H1 (cell line): ENCODE results near the gene ZDHHC5. TPM values are rescaled to one million over a fixed set of nuclear protein-coding genes. Genes with fewer than 3 reads are reported as not detected.

Source experiments
- CTCF ChIA-PET: fragments of 300-600 bp; sonication (Branson Sonifier 250); formaldehyde crosslinking; loops from one replicate; lab custom pipeline; 2021; ENCODE audit not compliant: partially characterized antibody; lab: Charles Lee
- POLR2A ChIA-PET: fragments of 300-600 bp; sonication (Branson Sonifier 250); formaldehyde crosslinking; loops from one replicate; lab custom pipeline; 2021; ENCODE audit warnings: inconsistent platforms; ENCODE audit not compliant: partially characterized antibody; lab: Charles Lee
- DNase-seq, 2 experiments: peaks; one replicate each; pipeline versions ENCODE4 v3.0.0 to v3.0.0-alpha.2; 2010 to 2022; ENCODE audit warnings: low spot score in 2 of 2, low read depth in 1 of 2, mixed read lengths in 1 of 2
- FAIRE-seq: peaks from 2 replicates; lab custom pipeline; 2011; peaks lifted over from hg19 to GRCh38; lab: Jason Lieb, UNC
- H2AFZ ChIP-seq: 2 replicates; pipeline ENCODE4 v1.8.1; 2012; ENCODE audit warnings: low read length, inconsistent platforms
- H2AK5ac ChIP-seq: 2 replicates; pipeline ENCODE4 v1.6.1; 2013; ENCODE audit warnings: low read depth, low read length
- H2BK120ac ChIP-seq: replicated peaks from 2 replicates; pipeline ENCODE3; 2013; ENCODE audit warnings: low read depth, low read length, inconsistent platforms
- H2BK12ac ChIP-seq: 2 replicates; pipeline ENCODE4 v1.6.1; 2013; ENCODE audit warnings: low read depth, low read length
- H2BK15ac ChIP-seq: 2 replicates; pipeline ENCODE4 v1.6.1; 2013; ENCODE audit warnings: low read length
- H2BK20ac ChIP-seq: 2 replicates; pipeline ENCODE4 v1.6.1; 2013; ENCODE audit warnings: low read length
- H2BK5ac ChIP-seq: 2 replicates; pipeline ENCODE4 v1.6.1; 2013; ENCODE audit warnings: low read depth, low read length
- H3K14ac ChIP-seq: 2 replicates; pipeline ENCODE4 v1.6.1; 2013; ENCODE audit warnings: inconsistent platforms; ENCODE audit not compliant: insufficient read length
- H3K18ac ChIP-seq: 2 replicates; pipeline ENCODE4 v1.6.1; 2013; ENCODE audit warnings: low read length; ENCODE audit errors: extremely low read depth
- H3K23ac ChIP-seq: 2 replicates; pipeline ENCODE4 v1.6.1; 2013; ENCODE audit warnings: inconsistent platforms; ENCODE audit not compliant: insufficient read length
- H3K23me2 ChIP-seq: 2 replicates; pipeline ENCODE4 v1.6.1; 2013; ENCODE audit warnings: low read depth, low read length
- H3K27ac ChIP-seq: 2 replicates; pipeline ENCODE4 v1.6.1; 2011; ENCODE audit warnings: low read depth, low read length, inconsistent platforms
- H3K27me3 ChIP-seq, 4 experiments: replicated peaks in 1 of 4; 1 replicate in 1 of 4; 2 replicates in 3 of 4; pipeline versions ENCODE4 v1.6.1 to v1.8.1; 2011 to 2013; ENCODE audit warnings: low read length in 3 of 4, mild to moderate bottlenecking in 3 of 4, inconsistent platforms in 2 of 4, mixed read lengths in 2 of 4, moderate library complexity in 1 of 4; ENCODE audit not compliant: control insufficient read depth in 3 of 4, insufficient read depth in 3 of 4; ENCODE audit errors: extremely low read depth in 1 of 4
- H3K36me3 ChIP-seq, 4 experiments: 2 replicates each; pipeline versions ENCODE4 v1.6.1 to v1.8.1; 2011 to 2013; ENCODE audit warnings: mild to moderate bottlenecking in 4 of 4, low read length in 3 of 4, moderate library complexity in 2 of 4, control low read depth in 1 of 4, inconsistent platforms in 1 of 4; ENCODE audit not compliant: insufficient read depth in 4 of 4, control insufficient read depth in 2 of 4
- H3K4ac ChIP-seq: replicated peaks from 2 replicates; pipeline ENCODE3; 2013; ENCODE audit warnings: low read length, low read depth, mixed read lengths, inconsistent platforms; ENCODE audit not compliant: insufficient read length
- H3K4me1 ChIP-seq, 4 experiments: replicated peaks in 1 of 4; 1 replicate in 1 of 4; 2 replicates in 3 of 4; pipeline versions ENCODE4 v1.6.1 to v1.8.1; 2011 to 2013; ENCODE audit warnings: low read length in 3 of 4, inconsistent platforms in 2 of 4, mixed read lengths in 1 of 4; ENCODE audit not compliant: insufficient read depth in 4 of 4, control insufficient read depth in 3 of 4
- H3K4me2 ChIP-seq, 2 experiments: 2 replicates each; pipeline versions ENCODE4 v1.6.1 to v1.8.1; 2011 to 2013; ENCODE audit warnings: low read depth in 2 of 2, low read length in 2 of 2, control low read depth in 1 of 2, inconsistent platforms in 1 of 2, mild to moderate bottlenecking in 1 of 2; ENCODE audit not compliant: insufficient read depth in 1 of 2
- H3K4me3 ChIP-seq, 4 experiments: fragments of 200-600, 300-600 bp in 1 of 4; sonication (generic), shearing (Covaris generic), sonication (Bioruptor Twin) in 1 of 4; 2 replicates each; pipeline versions ENCODE4 v1.5.1 to v1.8.1; 2011 to 2016; ENCODE audit warnings: low read length in 4 of 4, low read depth in 3 of 4, control low read depth in 2 of 4, inconsistent platforms in 2 of 4, mild to moderate bottlenecking in 2 of 4, mixed read lengths in 1 of 4, moderate library complexity in 1 of 4; ENCODE audit not compliant: insufficient read depth in 2 of 4; ENCODE audit errors: extremely low read depth in 1 of 4
- H3K56ac ChIP-seq: replicated peaks from 2 replicates; pipeline ENCODE3; 2013; ENCODE audit warnings: low read depth, mild to moderate bottlenecking, mixed read lengths, low read length, inconsistent platforms; ENCODE audit not compliant: insufficient read length
- H3K79me1 ChIP-seq: 2 replicates; pipeline ENCODE4 v1.6.1; 2013; ENCODE audit warnings: low read depth, low read length, control low read depth
- H3K79me2 ChIP-seq, 2 experiments: 2 replicates each; pipeline versions ENCODE4 v1.6.1 to v1.8.1; 2012 to 2013; ENCODE audit warnings: low read length in 2 of 2, mild to moderate bottlenecking in 2 of 2, inconsistent platforms in 1 of 2; ENCODE audit not compliant: insufficient read depth in 2 of 2, control insufficient read depth in 1 of 2
- H3K9ac ChIP-seq, 4 experiments: replicated peaks in 1 of 4; 1 replicate in 1 of 4; 2 replicates in 3 of 4; pipeline versions ENCODE4 v1.6.1 to v1.8.1; 2011 to 2013; ENCODE audit warnings: low read depth in 3 of 4, low read length in 3 of 4, control low read depth in 2 of 4, mild to moderate bottlenecking in 2 of 4, moderate library complexity in 2 of 4, inconsistent platforms in 1 of 4; ENCODE audit errors: extremely low read depth in 1 of 4
- H3K9me3 ChIP-seq, 2 experiments: 2 replicates each; pipeline versions ENCODE4 v1.6.1 to v1.8.1; 2012 to 2013; ENCODE audit warnings: mild to moderate bottlenecking in 2 of 2, moderate library complexity in 2 of 2, control low read depth in 1 of 2, inconsistent platforms in 1 of 2, low read depth in 1 of 2, low read length in 1 of 2, mixed read lengths in 1 of 2; ENCODE audit not compliant: insufficient read depth in 2 of 2
- H4K20me1 ChIP-seq, 2 experiments: replicated peaks in 1 of 2; 2 replicates each; pipeline versions ENCODE3 to v1.8.1; 2011 to 2013; ENCODE audit warnings: inconsistent platforms in 2 of 2, low read length in 2 of 2, mild to moderate bottlenecking in 1 of 2; ENCODE audit not compliant: insufficient read depth in 2 of 2, control insufficient read depth in 1 of 2
- H4K5ac ChIP-seq: 2 replicates; pipeline ENCODE4 v1.6.1; 2013; ENCODE audit warnings: low read length, low read depth, mixed read lengths, inconsistent platforms; ENCODE audit not compliant: insufficient read length
- H4K8ac ChIP-seq: 2 replicates; pipeline ENCODE4 v1.8.0; 2013; ENCODE audit warnings: mild to moderate bottlenecking, moderate library complexity, low read length, inconsistent platforms; ENCODE audit not compliant: insufficient read depth; ENCODE audit errors: extremely low read depth
- H4K91ac ChIP-seq: replicated peaks from 2 replicates; pipeline ENCODE3; 2013; ENCODE audit warnings: low read length, mixed read lengths, inconsistent platforms; ENCODE audit not compliant: insufficient read length
- ASH2L ChIP-seq: fragments of 200-600, 300-600 bp; sonication (generic); IDR thresholded peaks from one replicate; pipeline ENCODE4 v1.7.1; 2017; ENCODE audit warnings: low read length
- CTBP2 ChIP-seq: IDR thresholded peaks from 2 replicates; pipeline ENCODE4 v1.7.0; 2011; ENCODE audit warnings: borderline replicate concordance, mild to moderate bottlenecking, moderate library complexity, mixed read lengths, low read length; ENCODE audit not compliant: insufficient read depth, insufficient read length
- KDM1A ChIP-seq: fragments of 200-600, 300-600 bp; sonication (generic); IDR thresholded peaks from 2 replicates; pipeline ENCODE4 v1.7.1; 2016; ENCODE audit warnings: mild to moderate bottlenecking, low read length, borderline replicate concordance
- KDM5A ChIP-seq: fragments of 200-600 bp; IDR thresholded peaks from 2 replicates; pipeline ENCODE4 v1.7.1; 2012; ENCODE audit warnings: mild to moderate bottlenecking, low read length, inconsistent platforms, mixed read lengths
- POLR2AphosphoS5 ChIP-seq: IDR thresholded peaks from 2 replicates; pipeline ENCODE4 v1.6.1; 2011; ENCODE audit warnings: low read depth, low read length
- POU5F1 ChIP-seq: IDR thresholded peaks from 2 replicates; pipeline ENCODE4 v1.6.1; 2011; ENCODE audit warnings: low read depth, mild to moderate bottlenecking, low read length, moderate library complexity
- RBBP5 ChIP-seq: IDR thresholded peaks from 2 replicates; pipeline ENCODE4 v1.7.1; 2012; ENCODE audit warnings: low read depth, mild to moderate bottlenecking, inconsistent platforms, low read length, moderate library complexity, borderline replicate concordance
- RNF2 ChIP-seq: fragments of 200-900, 300-1000 bp; sonication (generic); IDR thresholded peaks from 2 replicates; pipeline ENCODE4 v1.7.1; 2016; ENCODE audit warnings: borderline replicate concordance, low read depth, mild to moderate bottlenecking, antibody characterized with exemption, low read length; ENCODE audit not compliant: poor library complexity, severe bottlenecking; ENCODE audit errors: missing control alignments
- TAF7 ChIP-seq: optimal IDR thresholded peaks from 2 replicates; pipeline ENCODE3; 2011; ENCODE audit warnings: low read depth, mild to moderate bottlenecking, inconsistent platforms, low read length, moderate library complexity, borderline replicate concordance
- WGBS, 2 experiments: shearing (Covaris generic) in 1 of 2; methylation state at CpG; one replicate each; pipeline versions ENCODE4 v1.1.6 to v1.1.7; 2013 to 2015; ENCODE audit warnings: low lambda C conversion rate in 2 of 2, mixed read lengths in 2 of 2, inconsistent platforms in 1 of 2, low coverage in 1 of 2, missing lambda C conversion rate in 1 of 2; ENCODE audit not compliant: insufficient replicate concordance in 2 of 2, insufficient coverage in 1 of 2, insufficient read length in 1 of 2; ENCODE audit errors: extremely low coverage in 1 of 2, missing lambda C conversion rate in 1 of 2; 5-methylcytosine and 5-hydroxymethylcytosine counted together
- polyA plus RNA-seq, 7 experiments: library from polyadenylated mRNA; depleted of rRNA in 3 of 7; stranded (reverse) in 5 of 7; unstranded in 2 of 7; fragments of >200 nt in 5 of 7; fragments of 200-250 nt in 2 of 7; gene quantifications; 1 replicate in 5 of 7; 2 replicates in 1 of 7; 4 replicates in 1 of 7; pipeline versions ENCODE4 v1.2.1 to v1.2.3, GENCODE V29; 2011 to 2013; ENCODE audit warnings: missing spikeins in 2 of 7, mixed read lengths in 2 of 7
- total RNA-seq: library from RNA; stranded (reverse); fragmentation: NEBNext Ultra II Directional; extraction: Animal tissue kit (Norgen Biotek cat#: 25700); gene quantifications from 2 replicates; pipeline ENCODE4 v1.2.1, GENCODE V29; 2021

Gene ZDHHC5
- total and polyA plus RNA-seq, 2 of the 8 experiments (the other 6 are each of a cell fraction or from before 2014, with no cell fraction given) = 40.0 to 56.3 TPM

DNA sequence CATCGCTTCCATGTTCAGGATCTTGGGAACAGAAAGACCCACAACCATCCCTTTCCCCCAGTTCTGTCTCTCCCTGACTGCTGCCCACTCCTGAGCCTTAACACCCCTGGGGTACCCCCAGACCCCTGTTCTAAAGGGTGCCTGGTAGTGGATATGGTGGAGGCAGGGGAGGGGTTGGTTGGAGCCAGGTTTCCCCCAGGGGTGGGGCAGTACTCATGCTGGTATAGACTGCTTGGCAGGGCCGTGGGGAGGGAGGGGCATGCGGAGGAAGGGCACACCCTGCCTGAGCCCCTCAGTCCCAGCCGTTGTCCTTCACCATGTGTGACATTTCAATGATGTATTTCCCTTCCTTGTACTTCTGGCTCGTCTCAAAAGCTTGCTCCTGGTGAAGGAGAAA is 22.2 kb upstream of the ZDHHC5 start:
- Histone ChIP-seq H2BK12ac (no peak overlapping the region), H2BK5ac (0 out of 2 replicates have a peak overlapping the region, but pooled peaks have one; percentile 9), H3K79me2 (peaks cover 0 to 18% of the 10 kb centered on the region in 2 experiments; a peak in 2 of 4 replicates), H2BK20ac (no peak overlapping the region), H3K56ac (no peak overlapping the region), H3K14ac (no peak overlapping the region), H3K27me3 (0 out of 7 replicates have a peak, but pooled peaks cover 0 to 4% (median 0%) of the 10 kb centered on the region in 4 experiments), H2AFZ (no peak overlapping the region), H3K23ac (no peak overlapping the region), H2BK120ac (no peak overlapping the region), H3K9ac (no peak overlapping the region), H3K18ac (no peak overlapping the region), H3K23me2 (peaks cover 28% of the 10 kb centered on the region), H4K5ac (no peak overlapping the region), H3K4me1 (peaks cover 39 to 65% (median 44%) of the 10 kb centered on the region in 4 experiments), H3K4me2 (peak overlapping the region; percentile 1 to 92; a peak in 1 of 4 replicates), H2AK5ac (no peak overlapping the region), H3K27ac (no peak overlapping the region), H3K4me3 (no peak overlapping the region; a peak in 1 of 8 replicates), H2BK15ac (no peak overlapping the region), H4K8ac (no peak overlapping the region), H3K9me3 (no peaks in the 10 kb centered on the region), H3K36me3 (peaks cover 9 to 18% (median 11%) of the 10 kb centered on the region in 4 experiments; a peak in 6 of 8 replicates), H4K20me1 (peaks cover 29 to 41% of the 10 kb centered on the region in 2 experiments), H3K4ac (no peak overlapping the region), H4K91ac (no peak overlapping the region), H3K79me1 (peaks cover under 1% of the 10 kb centered on the region; the same call in 1 of the 2 replicates)
- WGBS, 2 experiments = 60% methylated on average over 5 of the region's 5 CpGs; no CpG with 5 or more reads in 1 of the 2 experiments
- no peak for TF ChIP-seq KDM1A
- TF ChIP-seq KDM5A = no peak
- peak; percentile 16 for TF ChIP-seq TAF7
- TF ChIP-seq RBBP5 = 0 out of 2 replicates have a peak, but pooled peaks have one; percentile 3
- TF ChIP-seq ASH2L = no peak
- TF ChIP-seq RNF2 = no peak
- TF ChIP-seq POU5F1 = no peak
- peak; percentile 70 for TF ChIP-seq POLR2AphosphoS5
- TF ChIP-seq CTBP2 = no peak
- peak in 1 of 2 experiments; percentile 70 for DNase-seq
- CTCF ChIA-PET = interaction anchor here (0.9 to 14.3 kb wide), 14 partner anchors 8 to 307 kb away, joined by 3 to 357 read pairs (median 6); partner anchors contain the start of genes P2RX3, SERPING1 and UBE2L6
- POLR2A ChIA-PET = interaction anchor here (0.6 to 29.6 kb wide), 17 partner anchors 5 to 310 kb away, joined by 3 to 1546 read pairs (median 10); partner anchors contain the start of genes CLP1, RTN4RL2, SERPING1 and SLC43A1
- peak; percentile 28 for FAIRE-seq
